GM12892 (cell line): ENCODE results near the gene WIPI1.

ENCODE experiments used
- POLR2A ChIP-seq: IDR thresholded peaks from 2 replicates; pipeline ENCODE4 v1.6.1; 2011; ENCODE audit warnings: low read depth, low read length, control low read depth
- POLR2AphosphoS5 ChIP-seq: IDR thresholded peaks from 2 replicates; pipeline ENCODE4 v1.6.1; 2011; ENCODE audit warnings: low read depth, low read length, control low read depth
- TAF1 ChIP-seq: IDR thresholded peaks from 2 replicates; pipeline ENCODE4 v1.6.1; 2011; ENCODE audit warnings: low read depth, mild to moderate bottlenecking, control low read depth, low read length, borderline replicate concordance

DNA sequence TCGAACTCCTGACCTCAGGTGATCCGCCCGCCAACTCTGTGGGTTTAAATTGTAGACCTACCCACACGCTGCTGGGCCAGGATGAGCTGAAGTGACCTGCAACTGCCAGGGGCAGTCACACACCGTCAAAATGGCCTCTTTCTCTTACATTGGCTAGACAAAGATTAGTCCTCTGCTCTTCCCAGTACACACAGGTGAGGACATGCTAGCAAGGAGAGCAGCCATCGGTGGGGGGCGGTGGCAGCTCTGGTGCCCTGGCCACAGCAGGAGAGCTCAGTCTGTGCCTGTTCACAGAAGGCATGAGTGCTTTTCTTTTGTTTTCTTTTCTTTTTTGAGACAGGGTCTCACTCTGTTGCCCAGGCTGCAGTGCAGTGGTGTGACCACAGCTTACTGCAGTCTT lies 29.7 kb downstream of the WIPI1 start:
- no peak for TF ChIP-seq POLR2A
- TF ChIP-seq TAF1: no peak
- no peak for TF ChIP-seq POLR2AphosphoS5
